NOMO-1 (cell line): ENCODE data around the gene DENND5A.

Source experiments
- DNase-seq, 2 experiments: peaks; one replicate each; lab custom pipeline; 2025; ENCODE audit not compliant: unreplicated experiment in 2 of 2; lab: John Stamatoyannopoulos, UW

The DENND5A gene

GRCh38 chr11:9142732-9143131 lies 122.4 kb downstream of the DENND5A start:
- DNase-seq: no peak

- DNase-seq: no peak
Measured at GRCh38 chr11:9141186-9141585, 124.0 kb downstream of the DENND5A start.

GRCh38 chr11:9139628-9140357 lies 125.4 kb downstream of the DENND5A start:
- no peak for DNase-seq

GRCh38 chr11:9138612-9139579 lies 126.3 kb downstream of the DENND5A start:
- no peak for DNase-seq

GRCh38 chr11:9138133-9138453 lies 127.1 kb downstream of the DENND5A start:
- no peak for DNase-seq

GRCh38 chr11:9137293-9138132 lies 127.6 kb downstream of the DENND5A start:
- DNase-seq: peak; percentile 46 to 55

GRCh38 chr11:9136741-9137140 lies 128.4 kb downstream of the DENND5A start:
- no peak for DNase-seq

- DNase-seq: no peak
Measured at GRCh38 chr11:9133956-9134355, 131.2 kb downstream of the DENND5A start.

- DNase-seq: no peak
Measured at GRCh38 chr11:9132203-9132878, 132.8 kb downstream of the DENND5A start.

GRCh38 chr11:9130297-9130696 lies 134.9 kb downstream of the DENND5A start:
- peak; percentile 46 to 73 for DNase-seq

- DNase-seq: no peak
Measured at GRCh38 chr11:9126636-9127035, 138.5 kb downstream of the DENND5A start.

- no peak for DNase-seq
Measured at GRCh38 chr11:9125185-9125886, 139.8 kb downstream of the DENND5A start.

GRCh38 chr11:9123595-9124304 lies 141.4 kb downstream of the DENND5A start:
- DNase-seq: no peak

GRCh38 chr11:9121469-9121796 lies 143.7 kb downstream of the DENND5A start:
- DNase-seq: no peak

- DNase-seq: no peak
Measured at GRCh38 chr11:9120664-9121468, 144.3 kb downstream of the DENND5A start.

- no peak for DNase-seq
Measured at GRCh38 chr11:9118277-9118676, 146.9 kb downstream of the DENND5A start.

GRCh38 chr11:9112075-9112474 lies 153.1 kb downstream of the DENND5A start:
- no peak for DNase-seq

GRCh38 chr11:9109858-9110731 lies 155.1 kb downstream of the DENND5A start:
- no peak for DNase-seq
